Activated CD4-positive, alpha-beta T cell treated with anti-CD3 and anti-CD28 coated beads for 36 hours (primary cell): Measurements from ENCODE around the gene FMOD. TPM values are rescaled to one million over a fixed set of nuclear protein-coding genes. Genes with fewer than 3 reads are reported as not detected.

Experiments used
- ATAC-seq: fragments of 200-7000 bp; cut with Tn5 transposase; one replicate; pipeline ENCODE4 v1.10.0; 2021; ENCODE audit warnings: mild to moderate bottlenecking, moderate library complexity
- CTCF ChIA-PET: fragments of 350-600 bp; sonication (Branson Sonifier 250); formaldehyde crosslinking; loops from one replicate; lab custom pipeline; 2021; ENCODE audit warnings: antibody characterized with exemption; lab: Charles Lee
- POLR2A ChIA-PET: fragments of 350-600 bp; sonication (Branson Sonifier 250); formaldehyde crosslinking; loops from one replicate; lab custom pipeline; 2021; ENCODE audit warnings: antibody characterized with exemption, inconsistent platforms; lab: Charles Lee
- DNase-seq: peaks from one replicate; pipeline ENCODE4 v3.0.0-alpha.2; 2020
- H3K27ac Mint-ChIP-seq: one replicate; pipeline ENCODE4 v1.8.0; 2021; ENCODE audit warnings: mixed read lengths
- H3K27me3 Mint-ChIP-seq: one replicate; pipeline ENCODE4 v1.8.0; 2021; ENCODE audit warnings: mixed read lengths
- H3K36me3 Mint-ChIP-seq: one replicate; pipeline ENCODE4 v1.8.0; 2021; ENCODE audit warnings: low read depth, mixed read lengths
- H3K4me1 Mint-ChIP-seq: one replicate; pipeline ENCODE4 v1.8.0; 2021; ENCODE audit warnings: mixed read lengths
- H3K4me3 Mint-ChIP-seq: one replicate; pipeline ENCODE4 v1.8.0; 2021; ENCODE audit warnings: mild to moderate bottlenecking, moderate library complexity, mixed read lengths
- H3K9me3 Mint-ChIP-seq: one replicate; pipeline ENCODE4 v1.8.0; 2021; ENCODE audit warnings: low read depth, mixed read lengths
- intact Hi-C, 2 experiments: fragments of 100-400 bp; cut with DNase I in 1 of 2; cut with micrococcal nuclease in 1 of 2; formaldehyde crosslinking; loops; one replicate each; pipeline versions ENCODE4 v1.14.2 to v1.15.1; 2022 to 2024; cut with DNase I, micrococcal nuclease
- total RNA-seq, 2 experiments: library from RNA; stranded (reverse); gene quantifications; one replicate each; pipeline ENCODE4 v1.2.3, GENCODE V29; 2021

The FMOD gene
- total RNA-seq, 2 experiments from 2014 or later = 0.87 to 0.98 TPM

- no peak for ATAC-seq
- intact Hi-C loops = no loop called here
- no peak overlapping the region for H3K4me3 Mint-ChIP-seq
- DNase-seq = no peak
- ChIA-PET CTCF (interaction anchor here (0.6 to 1.3 kb wide), 3 partner anchors 88 to 328 kb away, joined by 3 read pairs; no protein-coding TSS in a partner anchor), POLR2A (interaction anchor here (0.5 kb wide), 1 partner anchor 137 kb away, joined by 7 read pairs; no protein-coding TSS in a partner anchor)
- no peaks in the 10 kb centered on the region for H3K36me3 Mint-ChIP-seq
- no peaks in the 10 kb centered on the region for H3K27me3 Mint-ChIP-seq
- H3K4me1 Mint-ChIP-seq = no peaks in the 10 kb centered on the region
- H3K9me3 Mint-ChIP-seq = no peaks in the 10 kb centered on the region
- H3K27ac Mint-ChIP-seq = no peak overlapping the region
Measured at GRCh38 chr1:203373991-203374390, 23.1 kb upstream of the FMOD start.

GRCh38 chr1:203373002-203373401 lies 22.1 kb upstream of the FMOD start:
- Mint-ChIP-seq H3K27ac (no peak overlapping the region), H3K27me3 (no peaks in the 10 kb centered on the region), H3K4me1 (no peaks in the 10 kb centered on the region), H3K36me3 (no peaks in the 10 kb centered on the region), H3K4me3 (no peak overlapping the region), H3K9me3 (no peaks in the 10 kb centered on the region)
- ATAC-seq (no peak), DNase-seq (no peak)
- intact Hi-C loops = no loop called here
- CTCF ChIA-PET = no interaction called here
- POLR2A ChIA-PET = no interaction called here

- no peak overlapping the region for H3K27ac Mint-ChIP-seq
- H3K4me3 Mint-ChIP-seq = no peak overlapping the region
- no peaks in the 10 kb centered on the region for H3K36me3 Mint-ChIP-seq
- H3K4me1 Mint-ChIP-seq = no peaks in the 10 kb centered on the region
- intact Hi-C loops = no loop called here
- DNase-seq (no peak), ATAC-seq (no peak)
- H3K27me3 Mint-ChIP-seq = no peaks in the 10 kb centered on the region
- POLR2A ChIA-PET = no interaction called here
- H3K9me3 Mint-ChIP-seq = no peaks in the 10 kb centered on the region
- CTCF ChIA-PET = no interaction called here
Measured at GRCh38 chr1:203371288-203371687, 20.4 kb upstream of the FMOD start.

GRCh38 chr1:203369666-203370065 lies 18.7 kb upstream of the FMOD start:
- ChIA-PET POLR2A (no interaction called here), CTCF (interaction anchor here (0.6 kb wide), 1 partner anchor 192 kb away, joined by 3 read pairs; no protein-coding TSS in a partner anchor)
- Mint-ChIP-seq H3K4me1 (no peaks in the 10 kb centered on the region), H3K4me3 (no peak overlapping the region), H3K27ac (no peak overlapping the region), H3K9me3 (no peaks in the 10 kb centered on the region), H3K27me3 (no peaks in the 10 kb centered on the region), H3K36me3 (no peaks in the 10 kb centered on the region)
- DNase-seq = no peak
- intact Hi-C loops = no loop called here
- no peak for ATAC-seq

- DNase-seq = no peak
- H3K27me3 Mint-ChIP-seq = no peaks in the 10 kb centered on the region
- no peak overlapping the region for H3K4me3 Mint-ChIP-seq
- no peaks in the 10 kb centered on the region for H3K36me3 Mint-ChIP-seq
- POLR2A ChIA-PET = no interaction called here
- ATAC-seq = no peak
- CTCF ChIA-PET = interaction anchor here (0.6 kb wide), 1 partner anchor 192 kb away, joined by 3 read pairs; no protein-coding TSS in a partner anchor
- H3K9me3 Mint-ChIP-seq = no peaks in the 10 kb centered on the region
- no peaks in the 10 kb centered on the region for H3K4me1 Mint-ChIP-seq
- intact Hi-C loops = no loop called here
- no peak overlapping the region for H3K27ac Mint-ChIP-seq
Measured at GRCh38 chr1:203368624-203369451, 17.9 kb upstream of the FMOD start.

- Mint-ChIP-seq H3K4me3 (no peak overlapping the region), H3K9me3 (no peaks in the 10 kb centered on the region), H3K27me3 (peaks cover 2% of the 10 kb centered on the region), H3K27ac (no peak overlapping the region), H3K36me3 (no peaks in the 10 kb centered on the region), H3K4me1 (no peaks in the 10 kb centered on the region)
- no peak for ATAC-seq
- intact Hi-C loops = no loop called here
- DNase-seq = no peak
- CTCF ChIA-PET = interaction anchor here (0.7 kb wide), 1 partner anchor 8 kb away, joined by 3 read pairs; no protein-coding TSS in a partner anchor
- POLR2A ChIA-PET = no interaction called here
Measured at GRCh38 chr1:203367057-203367456, 16.1 kb upstream of the FMOD start.

GRCh38 chr1:203366476-203366875 lies 15.6 kb upstream of the FMOD start:
- ATAC-seq (no peak), DNase-seq (no peak)
- H3K36me3 Mint-ChIP-seq = no peaks in the 10 kb centered on the region
- peaks cover 2% of the 10 kb centered on the region for H3K27me3 Mint-ChIP-seq
- no peak overlapping the region for H3K27ac Mint-ChIP-seq
- no peaks in the 10 kb centered on the region for H3K9me3 Mint-ChIP-seq
- no peak overlapping the region for H3K4me3 Mint-ChIP-seq
- intact Hi-C loops = no loop called here
- POLR2A ChIA-PET = no interaction called here
- no peaks in the 10 kb centered on the region for H3K4me1 Mint-ChIP-seq
- CTCF ChIA-PET = interaction anchor here (0.6 to 0.7 kb wide), 2 partner anchors 8 to 74 kb away, joined by 3 read pairs; no protein-coding TSS in a partner anchor

GRCh38 chr1:203364806-203365205 lies 13.9 kb upstream of the FMOD start:
- ATAC-seq (no peak), DNase-seq (no peak)
- Mint-ChIP-seq H3K4me3 (no peak overlapping the region), H3K36me3 (no peaks in the 10 kb centered on the region), H3K4me1 (no peaks in the 10 kb centered on the region), H3K27ac (no peak overlapping the region), H3K27me3 (peaks cover 2% of the 10 kb centered on the region), H3K9me3 (no peaks in the 10 kb centered on the region)
- ChIA-PET CTCF (interaction anchor here (0.6 kb wide), 1 partner anchor 231 kb away, joined by 3 read pairs; no protein-coding TSS in a partner anchor), POLR2A (interaction anchor here (0.7 kb wide), 1 partner anchor 596 kb away, joined by 7 read pairs; no protein-coding TSS in a partner anchor)
- intact Hi-C loops = no loop called here

GRCh38 chr1:203364094-203364801 lies 13.3 kb upstream of the FMOD start:
- Mint-ChIP-seq H3K27me3 (peaks cover 5% of the 10 kb centered on the region), H3K4me1 (no peaks in the 10 kb centered on the region), H3K9me3 (no peaks in the 10 kb centered on the region), H3K36me3 (no peaks in the 10 kb centered on the region), H3K27ac (no peak overlapping the region), H3K4me3 (no peak overlapping the region)
- CTCF ChIA-PET = interaction anchor here (0.6 kb wide), 1 partner anchor 230 kb away, joined by 3 read pairs; no protein-coding TSS in a partner anchor
- no peak for DNase-seq
- POLR2A ChIA-PET = interaction anchor here (0.7 kb wide), 1 partner anchor 597 kb away, joined by 7 read pairs; no protein-coding TSS in a partner anchor
- no peak for ATAC-seq
- intact Hi-C loops = no loop called here

- Mint-ChIP-seq H3K27ac (no peak overlapping the region), H3K4me1 (no peaks in the 10 kb centered on the region), H3K4me3 (no peak overlapping the region), H3K36me3 (no peaks in the 10 kb centered on the region), H3K27me3 (peaks cover 10% of the 10 kb centered on the region), H3K9me3 (no peaks in the 10 kb centered on the region)
- ChIA-PET POLR2A (no interaction called here), CTCF (interaction anchor here (0.6 to 2.1 kb wide), 3 partner anchors 25 to 327 kb away, joined by 3 to 5 read pairs (median 4); no protein-coding TSS in a partner anchor)
- DNase-seq (no peak), ATAC-seq (no peak)
- intact Hi-C loops = no loop called here
Measured at GRCh38 chr1:203362720-203363025, 11.8 kb upstream of the FMOD start.

GRCh38 chr1:203361945-203362719 lies 11.2 kb upstream of the FMOD start:
- CTCF ChIA-PET = interaction anchor here (0.6 to 10.7 kb wide), 4 partner anchors 21 to 327 kb away, joined by 3 to 93 read pairs (median 4); no protein-coding TSS in a partner anchor
- peaks cover 10% of the 10 kb centered on the region for H3K27me3 Mint-ChIP-seq
- POLR2A ChIA-PET = no interaction called here
- no peaks in the 10 kb centered on the region for H3K4me1 Mint-ChIP-seq
- H3K36me3 Mint-ChIP-seq = no peaks in the 10 kb centered on the region
- intact Hi-C loops = no loop called here
- no peak for ATAC-seq
- no peak overlapping the region for H3K4me3 Mint-ChIP-seq
- no peak for DNase-seq
- no peaks in the 10 kb centered on the region for H3K9me3 Mint-ChIP-seq
- no peak overlapping the region for H3K27ac Mint-ChIP-seq
